ENCODE results near the gene NOTCH2.

The NOTCH2 gene

GRCh38 chr1:119908661-119909060 lies 160.8 kb downstream of the NOTCH2 start:
- no peaks in the 10 kb centered on the region for H3K27me3 ChIP-seq (ENCODE audit: control insufficient read depth, insufficient read depth, low read length)
- H3K36me3 ChIP-seq (ENCODE audit: control insufficient read depth, insufficient read depth, low read length), result no peaks in the 10 kb centered on the region
- no peak overlapping the region for H3K4me3 ChIP-seq (ENCODE audit: low read depth, low read length)
- no peak overlapping the region for H3K9ac ChIP-seq (ENCODE audit: low read depth, low read length)
- peaks cover 4% of the 10 kb centered on the region for H3K4me1 ChIP-seq (ENCODE audit: control insufficient read depth, insufficient read depth, low read length)
- no peaks in the 10 kb centered on the region for H3K9me3 ChIP-seq (ENCODE audit: control insufficient read depth, insufficient read depth, low read length)

GRCh38 chr1:119906927-119907652 lies 162.4 kb downstream of the NOTCH2 start:
- Histone ChIP-seq H3K27me3 (ENCODE audit: control insufficient read depth, insufficient read depth, low read length) (no peaks in the 10 kb centered on the region), H3K36me3 (ENCODE audit: control insufficient read depth, insufficient read depth, low read length) (no peaks in the 10 kb centered on the region), H3K9me3 (ENCODE audit: control insufficient read depth, insufficient read depth, low read length) (no peaks in the 10 kb centered on the region), H3K4me1 (ENCODE audit: control insufficient read depth, insufficient read depth, low read length) (peaks cover 4% of the 10 kb centered on the region), H3K4me3 (ENCODE audit: low read depth, low read length) (no peak overlapping the region), H3K9ac (ENCODE audit: low read depth, low read length) (no peak overlapping the region)

GRCh38 chr1:119903443-119903835 lies 166.0 kb downstream of the NOTCH2 start:
- H3K36me3 ChIP-seq (ENCODE audit: control insufficient read depth, insufficient read depth, low read length), result no peaks in the 10 kb centered on the region
- no peaks in the 10 kb centered on the region for H3K4me1 ChIP-seq (ENCODE audit: control insufficient read depth, insufficient read depth, low read length)
- H3K9ac ChIP-seq (ENCODE audit: low read depth, low read length), result no peak overlapping the region
- H3K9me3 ChIP-seq (ENCODE audit: control insufficient read depth, insufficient read depth, low read length), result no peaks in the 10 kb centered on the region
- H3K27me3 ChIP-seq (ENCODE audit: control insufficient read depth, insufficient read depth, low read length), result no peaks in the 10 kb centered on the region
- no peak overlapping the region for H3K4me3 ChIP-seq (ENCODE audit: low read depth, low read length)

- no peak overlapping the region for H3K4me3 ChIP-seq (ENCODE audit: low read depth, low read length)
- H3K9me3 ChIP-seq (ENCODE audit: control insufficient read depth, insufficient read depth, low read length), result no peaks in the 10 kb centered on the region
- H3K36me3 ChIP-seq (ENCODE audit: control insufficient read depth, insufficient read depth, low read length), result no peaks in the 10 kb centered on the region
- no peaks in the 10 kb centered on the region for H3K4me1 ChIP-seq (ENCODE audit: control insufficient read depth, insufficient read depth, low read length)
- peaks cover 2% of the 10 kb centered on the region for H3K27me3 ChIP-seq (ENCODE audit: control insufficient read depth, insufficient read depth, low read length)
- no peak overlapping the region for H3K9ac ChIP-seq (ENCODE audit: low read depth, low read length)
Measured at GRCh38 chr1:119902775-119903442, 166.6 kb downstream of the NOTCH2 start.

- Histone ChIP-seq H3K4me1 (ENCODE audit: control insufficient read depth, insufficient read depth, low read length) (no peaks in the 10 kb centered on the region), H3K36me3 (ENCODE audit: control insufficient read depth, insufficient read depth, low read length) (no peaks in the 10 kb centered on the region), H3K9ac (ENCODE audit: low read depth, low read length) (no peak overlapping the region), H3K9me3 (ENCODE audit: control insufficient read depth, insufficient read depth, low read length) (no peaks in the 10 kb centered on the region), H3K4me3 (ENCODE audit: low read depth, low read length) (no peak overlapping the region), H3K27me3 (ENCODE audit: control insufficient read depth, insufficient read depth, low read length) (peaks cover 15% of the 10 kb centered on the region)
Measured at GRCh38 chr1:119898981-119899720, 170.3 kb downstream of the NOTCH2 start.

GRCh38 chr1:119898530-119898929 lies 170.9 kb downstream of the NOTCH2 start:
- Histone ChIP-seq H3K9me3 (ENCODE audit: control insufficient read depth, insufficient read depth, low read length) (no peaks in the 10 kb centered on the region), H3K36me3 (ENCODE audit: control insufficient read depth, insufficient read depth, low read length) (no peaks in the 10 kb centered on the region), H3K4me3 (ENCODE audit: low read depth, low read length) (no peak overlapping the region), H3K4me1 (ENCODE audit: control insufficient read depth, insufficient read depth, low read length) (no peaks in the 10 kb centered on the region), H3K9ac (ENCODE audit: low read depth, low read length) (no peak overlapping the region), H3K27me3 (ENCODE audit: control insufficient read depth, insufficient read depth, low read length) (peaks cover 15% of the 10 kb centered on the region)

- H3K36me3 ChIP-seq (ENCODE audit: control insufficient read depth, insufficient read depth, low read length), result no peaks in the 10 kb centered on the region
- peaks cover 15% of the 10 kb centered on the region for H3K27me3 ChIP-seq (ENCODE audit: control insufficient read depth, insufficient read depth, low read length)
- no peak within 1 kb of the TSS for H3K4me3 ChIP-seq (ENCODE audit: low read depth, low read length)
- H3K9me3 ChIP-seq (ENCODE audit: control insufficient read depth, insufficient read depth, low read length), result no peaks in the 10 kb centered on the region
- no peaks in the 10 kb centered on the region for H3K4me1 ChIP-seq (ENCODE audit: control insufficient read depth, insufficient read depth, low read length)
- H3K9ac ChIP-seq (ENCODE audit: low read depth, low read length), result no peak within 1 kb of the TSS
Measured at GRCh38 chr1:119896303-119896702, 173.2 kb downstream of the NOTCH2 start, which contains the start of gene ADAM30. Gene ADAM30, minus strand, starts transcription at chr1:119896515. Its CDS starts 179 bp downstream, at chr1:119896336.

GRCh38 chr1:119895102-119895501 lies 174.4 kb downstream of the NOTCH2 start:
- H3K4me1 ChIP-seq (ENCODE audit: control insufficient read depth, insufficient read depth, low read length), result no peaks in the 10 kb centered on the region
- no peaks in the 10 kb centered on the region for H3K9me3 ChIP-seq (ENCODE audit: control insufficient read depth, insufficient read depth, low read length)
- H3K9ac ChIP-seq (ENCODE audit: low read depth, low read length), result no peak overlapping the region
- H3K27me3 ChIP-seq (ENCODE audit: control insufficient read depth, insufficient read depth, low read length), result peaks cover 15% of the 10 kb centered on the region
- no peak overlapping the region for H3K4me3 ChIP-seq (ENCODE audit: low read depth, low read length)
- H3K36me3 ChIP-seq (ENCODE audit: control insufficient read depth, insufficient read depth, low read length), result no peaks in the 10 kb centered on the region

GRCh38 chr1:119893827-119894700 lies 175.4 kb downstream of the NOTCH2 start:
- H3K9ac ChIP-seq (ENCODE audit: low read depth, low read length), result no peak overlapping the region
- H3K9me3 ChIP-seq (ENCODE audit: control insufficient read depth, insufficient read depth, low read length), result no peaks in the 10 kb centered on the region
- peaks cover 15% of the 10 kb centered on the region for H3K27me3 ChIP-seq (ENCODE audit: control insufficient read depth, insufficient read depth, low read length)
- H3K36me3 ChIP-seq (ENCODE audit: control insufficient read depth, insufficient read depth, low read length), result no peaks in the 10 kb centered on the region
- H3K4me1 ChIP-seq (ENCODE audit: control insufficient read depth, insufficient read depth, low read length), result no peaks in the 10 kb centered on the region
- no peak overlapping the region for H3K4me3 ChIP-seq (ENCODE audit: low read depth, low read length)

- Histone ChIP-seq H3K4me3 (ENCODE audit: low read depth, low read length) (no peak overlapping the region), H3K9ac (ENCODE audit: low read depth, low read length) (no peak overlapping the region), H3K9me3 (ENCODE audit: control insufficient read depth, insufficient read depth, low read length) (no peaks in the 10 kb centered on the region), H3K27me3 (ENCODE audit: control insufficient read depth, insufficient read depth, low read length) (peaks cover 15% of the 10 kb centered on the region), H3K4me1 (ENCODE audit: control insufficient read depth, insufficient read depth, low read length) (no peaks in the 10 kb centered on the region), H3K36me3 (ENCODE audit: control insufficient read depth, insufficient read depth, low read length) (no peaks in the 10 kb centered on the region)
Measured at GRCh38 chr1:119893238-119893791, 176.1 kb downstream of the NOTCH2 start.

- Histone ChIP-seq H3K27me3 (ENCODE audit: control insufficient read depth, insufficient read depth, low read length) (peaks cover 5% of the 10 kb centered on the region), H3K9me3 (ENCODE audit: control insufficient read depth, insufficient read depth, low read length) (no peaks in the 10 kb centered on the region), H3K36me3 (ENCODE audit: control insufficient read depth, insufficient read depth, low read length) (no peaks in the 10 kb centered on the region), H3K4me1 (ENCODE audit: control insufficient read depth, insufficient read depth, low read length) (no peaks in the 10 kb centered on the region), H3K9ac (ENCODE audit: low read depth, low read length) (no peak overlapping the region), H3K4me3 (ENCODE audit: low read depth, low read length) (no peak overlapping the region)
Measured at GRCh38 chr1:119891386-119891785, 178.1 kb downstream of the NOTCH2 start.

All from iPS-15b (cell line).